COR-L47 (cell line): ENCODE measurements around the gene GLMP.
A peak's percentile ranks its signal among the peaks of the same experiment; 100 is the strongest.
"Not testable (repeated sequence)": the region's sequence is repeated elsewhere in the genome, so short reads cannot be mapped to it uniquely, and the experiment has no call there.

Experiments
- DNase-seq: peaks from one replicate; lab custom pipeline; 2025; lab: John Stamatoyannopoulos, UW

GLMP gene

GRCh38 chr1:156295391-156295947 is at the start of gene GLMP:
TSS of gene GLMP (minus strand) at chr1:156295679. CDS start at chr1:156295645, 34 bp downstream.
- DNase-seq, result no peak

- no peak for DNase-seq
Observed at GRCh38 chr1:156344409-156344808, 48.9 kb upstream of the GLMP start.

- no peak for DNase-seq
Observed at GRCh38 chr1:156342166-156342955, 46.9 kb upstream of the GLMP start.

GRCh38 chr1:156338180-156338976 is 42.9 kb upstream of the GLMP start, which contains the start of the genes CCT3 and TSACC:
TSS of gene CCT3 (minus strand) at chr1:156338292. CDS start at chr1:156338184, 108 bp downstream.
TSS of gene TSACC (plus strand) at chr1:156338526. CDS start at chr1:156339758, 1,232 bp downstream.
- DNase-seq, result peak; percentile 99

- no peak for DNase-seq
Observed at GRCh38 chr1:156337888-156338179, 42.4 kb upstream of the GLMP start.

GRCh38 chr1:156337052-156337887 is 41.8 kb upstream of the GLMP start:
- DNase-seq, result no peak

GRCh38 chr1:156336242-156336641 is 40.8 kb upstream of the GLMP start:
- DNase-seq, result no peak

GRCh38 chr1:156323179-156323578 is 27.7 kb upstream of the GLMP start:
- DNase-seq, result not testable (repeated sequence)

- no peak for DNase-seq
Observed at GRCh38 chr1:156320560-156320959, 25.1 kb upstream of the GLMP start.

GRCh38 chr1:156319664-156320063 is 24.2 kb upstream of the GLMP start:
- no peak for DNase-seq

GRCh38 chr1:156316909-156317308 is 21.4 kb upstream of the GLMP start:
- no peak for DNase-seq

- DNase-seq, result no peak
Observed at GRCh38 chr1:156310962-156311361, 15.5 kb upstream of the GLMP start.

- no peak for DNase-seq
Observed at GRCh38 chr1:156308078-156308477, 12.6 kb upstream of the GLMP start.

- no peak for DNase-seq
Observed at GRCh38 chr1:156305215-156305614, 9.7 kb upstream of the GLMP start.

GRCh38 chr1:156303241-156303640 is 7.8 kb upstream of the GLMP start:
- DNase-seq, result no peak

- DNase-seq, result no peak
Observed at GRCh38 chr1:156298852-156299357, 3.4 kb upstream of the GLMP start, which contains the start of gene VHLL. TSS of gene VHLL (minus strand) at chr1:156299307. CDS start at chr1:156299189, 118 bp downstream.

GRCh38 chr1:156293895-156294294 is 1.6 kb downstream of the GLMP start:
- no peak for DNase-seq

- no peak for DNase-seq
Observed at GRCh38 chr1:156293098-156293434, 2.4 kb downstream of the GLMP start.

GRCh38 chr1:156291226-156292061 is 4.0 kb downstream of the GLMP start:
- no peak for DNase-seq

GRCh38 chr1:156289857-156290256 is 5.6 kb downstream of the GLMP start:
- DNase-seq, result no peak

GRCh38 chr1:156286061-156286460 is 9.4 kb downstream of the GLMP start:
- no peak for DNase-seq
